ENCODE data around the gene CCNO. TPM values are rescaled to one million over a fixed set of nuclear protein-coding genes. Genes with fewer than 3 reads are reported as not detected.

The CCNO gene
- total RNA-seq, 8 experiments from 2014 or later = 0.14 to 4.8 (median 0.88) TPM

- peaks cover 0 to 3% of the 10 kb centered on the region in 2 donors for H3K4me1 ChIP-seq (replicated peaks in 1 of 2)
- no peak overlapping the region for H3K27ac ChIP-seq
- no peak overlapping the region for H3K4me3 ChIP-seq
- in situ Hi-C loops (cut with MboI; ENCODE audit: low pct_unique_long_range_greater_than_20kb in 2 of 9, low sequenced_read_pairs in 9 of 9, unreplicated experiment in 9 of 9) = no loop called here
- ATAC-seq (replicated peaks in 6 of 8) = no peak
- 0 to 71% (median 46%) methylated on average over 1 to 4 of the region's 4 CpGs; no CpG with 5 or more reads in 3 of the 10 experiments for WGBS, 10 experiments
Measured at GRCh38 chr5:55218967-55219366, 14.4 kb downstream of the CCNO start.

- 15 to 100% (median 50%) methylated on average over 1 to 2 of the region's 2 CpGs for WGBS, 10 experiments
- in situ Hi-C loops (cut with MboI; ENCODE audit: low pct_unique_long_range_greater_than_20kb in 2 of 9, low sequenced_read_pairs in 9 of 9, unreplicated experiment in 9 of 9) = no loop called here
Measured at GRCh38 chr5:55211184-55211874, 22.1 kb downstream of the CCNO start.

GRCh38 chr5:55205001-55205400 is 28.4 kb downstream of the CCNO start:
- ATAC-seq (replicated peaks in 6 of 8) = no peak
- in situ Hi-C loops (cut with MboI; ENCODE audit: low pct_unique_long_range_greater_than_20kb in 2 of 9, low sequenced_read_pairs in 9 of 9, unreplicated experiment in 9 of 9) = no loop called here
- no peaks in the 10 kb centered on the region for H3K4me1 ChIP-seq (replicated peaks in 1 of 2)
- WGBS, 10 experiments = 0 to 100% (median 66%) methylated on average over 2 of the region's 2 CpGs; no CpG with 5 or more reads in 3 of the 10 experiments
- H3K4me3 ChIP-seq = no peak overlapping the region
- no peak overlapping the region for H3K27ac ChIP-seq

More at GRCh38 chr5:55211184-55211874, 22.1 kb downstream of the CCNO start:
- Histone ChIP-seq H3K4me3 (no peak overlapping the region), H3K4me1 (replicated peaks in 1 of 2) (no peaks in the 10 kb centered on the region), H3K27ac (no peak overlapping the region)
- ATAC-seq (replicated peaks in 6 of 8) = no peak

GRCh38 chr5:55191165-55191564 is 42.2 kb downstream of the CCNO start:
- no peak overlapping the region for H3K4me3 ChIP-seq
- in situ Hi-C loops (cut with MboI; ENCODE audit: low pct_unique_long_range_greater_than_20kb in 2 of 9, low sequenced_read_pairs in 9 of 9, unreplicated experiment in 9 of 9) = no loop called here
- H3K27ac ChIP-seq = no peak overlapping the region
- no peaks in the 10 kb centered on the region for H3K4me1 ChIP-seq (replicated peaks in 1 of 2)
- WGBS, 10 experiments = 0 to 100% (median 89%) methylated on average over 1 to 2 of the region's 2 CpGs; no CpG with 5 or more reads in 1 of the 10 experiments
- ATAC-seq (replicated peaks in 6 of 8) = peak in 1 of 8 experiments; percentile 29

- in situ Hi-C loops (cut with MboI; ENCODE audit: low pct_unique_long_range_greater_than_20kb in 2 of 9, low sequenced_read_pairs in 9 of 9, unreplicated experiment in 9 of 9) = no loop called here
- ATAC-seq (replicated peaks in 6 of 8) = no peak
- 38 to 79% (median 55%) methylated on average over 4 to 6 of the region's 6 CpGs; no CpG with 5 or more reads in 1 of the 10 experiments for WGBS, 10 experiments
- H3K4me1 ChIP-seq (replicated peaks in 1 of 2) = no peaks in the 10 kb centered on the region
- no peak overlapping the region for H3K4me3 ChIP-seq
- H3K27ac ChIP-seq = no peak overlapping the region
Measured at GRCh38 chr5:55188656-55189540, 44.5 kb downstream of the CCNO start.

DNA sequence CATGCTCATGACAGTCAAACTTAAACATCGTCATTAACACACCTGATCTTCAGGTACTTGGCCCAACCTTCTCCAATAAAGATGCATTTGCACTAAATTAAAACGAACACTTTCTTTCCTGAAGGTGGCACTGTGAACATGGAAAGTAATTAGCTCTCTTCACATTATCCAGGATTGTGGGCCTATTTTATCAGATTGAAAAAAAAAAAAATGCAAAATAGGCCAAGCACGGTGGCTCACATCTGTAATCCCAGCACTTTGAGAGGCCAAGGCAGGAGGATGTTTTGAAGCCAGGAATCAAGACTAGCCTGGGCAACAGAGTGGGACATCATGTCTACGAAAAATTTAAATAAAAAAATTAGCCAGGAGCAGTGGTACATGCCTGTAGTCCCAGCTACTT is 46.0 kb downstream of the CCNO start:
- no peaks in the 10 kb centered on the region for H3K4me1 ChIP-seq (replicated peaks in 1 of 2)
- WGBS, 10 experiments = 0 to 60% (median 33%) methylated on average over 1 to 4 of the region's 4 CpGs; no CpG with 5 or more reads in 1 of the 10 experiments
- peak in 1 of 8 experiments; percentile 35 for ATAC-seq (replicated peaks in 6 of 8)
- no peak overlapping the region for H3K27ac ChIP-seq
- in situ Hi-C loops (cut with MboI; ENCODE audit: low pct_unique_long_range_greater_than_20kb in 2 of 9, low sequenced_read_pairs in 9 of 9, unreplicated experiment in 9 of 9) = no loop called here
- no peak overlapping the region for H3K4me3 ChIP-seq

Other genes starting within 250 kb of the CCNO start
- 10 to 100 TPM in 1 of 8 experiments, under 1 TPM in 3, not detected in 4; 0.08 to 91.7 (median 0.19) TPM for gene ESM1, start 248.0 kb downstream of the CCNO start, total RNA-seq
- 1 to 10 TPM in 1 of 8 experiments, under 1 TPM in 1, not detected in 6; 0.19 to 2.6 TPM for gene GZMK, start 209.4 kb downstream of the CCNO start, total RNA-seq
- 1 to 10 TPM in 1 of 8 experiments, not detected in 7; 2.9 TPM for gene GZMA, start 131.0 kb downstream of the CCNO start, total RNA-seq
- gene GPX8, start 73.4 kb downstream of the CCNO start, total RNA-seq = 100 to 1,000 TPM in 1 of 8 experiments, 10 to 100 TPM in 7; 10.5 to 144 (median 12.0) TPM
- gene CDC20B, start 60.4 kb downstream of the CCNO start, total RNA-seq = under 1 TPM in 6 of 8 experiments, not detected in 2; 0.09 to 1.00 (median 0.14) TPM
- gene MCIDAS, start 6.3 kb downstream of the CCNO start, total RNA-seq = 1 to 10 TPM in 1 of 8 experiments, under 1 TPM in 4, not detected in 3; 0.05 to 1.0 (median 0.20) TPM
- gene DHX29, start 74.1 kb upstream of the CCNO start, total RNA-seq = 10 to 100 TPM; 20.9 to 32.4 (median 24.6) TPM
- gene MTREX, start 74.4 kb upstream of the CCNO start, total RNA-seq = 10 to 100 TPM; 58.6 to 83.2 (median 75.9) TPM